Hepatocyte (in vitro differentiated cells): Measurements from ENCODE around the gene KIRREL3.

ENCODE experiments used
- CTCF ChIP-seq: fragments of 200-600 bp; sonication (generic); IDR thresholded peaks from 2 replicates; pipeline ENCODE4 v1.5.1; 2016; ENCODE audit warnings: antibody characterized with exemption, mild to moderate bottlenecking; ENCODE audit not compliant: poor library complexity
- EZH2phosphoT487 ChIP-seq: fragments of 200-600 bp; sonication (generic); IDR thresholded peaks from one replicate; pipeline ENCODE4 v1.6.1; 2018; ENCODE audit warnings: antibody characterized with exemption, mild to moderate bottlenecking, low read depth, moderate library complexity; ENCODE audit not compliant: unreplicated experiment, severe bottlenecking

- TF ChIP-seq CTCF = no peak
- TF ChIP-seq EZH2phosphoT487 = no peak
Measured at GRCh38 chr11:126840975-126841374, 159.6 kb downstream of the KIRREL3 start.
